SK-N-SH (cell line): Measurements from ENCODE around the gene GPN1. TPM values are rescaled to one million over a fixed set of nuclear protein-coding genes. Genes with fewer than 3 reads are reported as not detected.
"Not testable (repeated sequence)": the region's sequence is repeated elsewhere in the genome, so short reads cannot be mapped to it uniquely, and the experiment has no call there.

Experiments used
- CTCF ChIA-PET: fragments of 300-600, 350-600 bp; formaldehyde crosslinking; extraction: SDS; loops from one replicate; lab custom pipeline; 2021; lab: Yijun Ruan, JAX
- POLR2A ChIA-PET: fragments of 350-600 bp; sonication (Branson Sonifier 250); formaldehyde crosslinking; extraction: SDS; loops from one replicate; lab custom pipeline; 2020; ENCODE audit warnings: antibody characterized with exemption, inconsistent platforms; lab: Yijun Ruan, JAX
- DNase-seq: peaks from one replicate; pipeline ENCODE4 v3.0.0; 2012
- H2AFZ ChIP-seq: fragments of 200-600 bp; sonication (generic); 2 replicates; pipeline ENCODE4 v1.8.1; 2016; ENCODE audit warnings: antibody characterized with exemption, mild to moderate bottlenecking, low read depth
- H3F3A ChIP-seq: fragments of 200-600 bp; sonication (generic); replicated peaks from 2 replicates; pipeline ENCODE3; 2016; ENCODE audit warnings: antibody characterized with exemption, mild to moderate bottlenecking; ENCODE audit not compliant: insufficient read depth
- H3K27ac ChIP-seq, 2 experiments: fragments of 200-500 bp in 1 of 2; fragments of 200-600 bp in 1 of 2; sonication (Bioruptor generic) in 1 of 2; sonication (generic), shearing (Covaris generic) in 1 of 2; 2 replicates each; pipeline versions ENCODE4 v1.5.1 to v1.6.1; 2014 to 2016; ENCODE audit warnings: low read depth in 2 of 2, inconsistent platforms in 1 of 2, low read length in 1 of 2, mild to moderate bottlenecking in 1 of 2, mixed read lengths in 1 of 2
- H3K27me3 ChIP-seq: fragments of 200-600 bp; sonication (generic), shearing (Covaris generic); 2 replicates; pipeline ENCODE4 v1.6.1; 2016; ENCODE audit warnings: mixed run types; ENCODE audit not compliant: insufficient read depth
- H3K36me3 ChIP-seq, 2 experiments: fragments of 200-500 bp in 1 of 2; fragments of 200-600 bp in 1 of 2; sonication (Bioruptor generic) in 1 of 2; sonication (generic) in 1 of 2; replicated peaks in 1 of 2; 2 replicates each; pipeline versions ENCODE3 to v1.5.1; 2014 to 2016; ENCODE audit warnings: low read length in 1 of 2, mild to moderate bottlenecking in 1 of 2; ENCODE audit not compliant: insufficient read depth in 2 of 2, control insufficient read depth in 1 of 2
- H3K4me1 ChIP-seq, 2 experiments: fragments of 200-500 bp in 1 of 2; fragments of 200-600 bp in 1 of 2; sonication (Bioruptor generic) in 1 of 2; sonication (generic), shearing (Covaris generic) in 1 of 2; 2 replicates each; pipeline versions ENCODE4 v1.5.1 to v1.6.1; 2014 to 2016; ENCODE audit warnings: low read depth in 1 of 2, low read length in 1 of 2, mixed run types in 1 of 2; ENCODE audit not compliant: insufficient read depth in 2 of 2, control insufficient read depth in 1 of 2
- H3K4me2 ChIP-seq: fragments of 200-600 bp; sonication (generic), shearing (Covaris generic); 2 replicates; pipeline ENCODE4 v1.6.1; 2017; ENCODE audit warnings: mixed run types
- H3K4me3 ChIP-seq, 2 experiments: fragments of 200-500 bp in 1 of 2; fragments of 200-600 bp in 1 of 2; sonication (Bioruptor generic) in 1 of 2; sonication (generic), shearing (Covaris generic) in 1 of 2; 2 replicates each; pipeline versions ENCODE4 v1.5.1 to v1.8.1; 2014 to 2016; ENCODE audit warnings: low read depth in 2 of 2, inconsistent platforms in 1 of 2, low read length in 1 of 2, mild to moderate bottlenecking in 1 of 2, mixed read lengths in 1 of 2, moderate library complexity in 1 of 2
- H3K79me2 ChIP-seq: fragments of 200-600 bp; sonication (generic); 2 replicates; pipeline ENCODE4 v1.8.1; 2017; ENCODE audit warnings: mild to moderate bottlenecking; ENCODE audit not compliant: insufficient read depth
- H3K9ac ChIP-seq: fragments of 200-600 bp; sonication (generic); 2 replicates; pipeline ENCODE4 v1.6.1; 2017; ENCODE audit warnings: mixed run types
- H3K9me2 ChIP-seq: fragments of 200-600 bp; sonication (generic); 2 replicates; pipeline ENCODE4 v1.6.1; 2017; ENCODE audit warnings: mixed run types
- H3K9me3 ChIP-seq: fragments of 200-600 bp; sonication (generic); 2 replicates; pipeline ENCODE4 v1.6.1; 2017; ENCODE audit warnings: mixed run types, mild to moderate bottlenecking, moderate library complexity
- H4K20me1 ChIP-seq: fragments of 200-600 bp; sonication (generic); 2 replicates; pipeline ENCODE4 v1.6.1; 2017; ENCODE audit warnings: mild to moderate bottlenecking, mixed run types; ENCODE audit not compliant: insufficient read depth
- CTCF ChIP-seq: fragments of 200-600 bp; sonication (generic); IDR thresholded peaks from 2 replicates; pipeline ENCODE4 v1.6.1; 2017; ENCODE audit warnings: antibody characterized with exemption, mild to moderate bottlenecking, moderate library complexity
- ELF1 ChIP-seq: IDR thresholded peaks from 2 replicates; pipeline ENCODE4 v1.4.0; 2012
- RXRA ChIP-seq: IDR thresholded peaks from 2 replicates; pipeline ENCODE4 v1.4.0; 2012; ENCODE audit warnings: low read depth, mild to moderate bottlenecking, borderline replicate concordance
- YY1 ChIP-seq: IDR thresholded peaks from 2 replicates; pipeline ENCODE4 v1.4.0; 2012; ENCODE audit warnings: low read depth, mild to moderate bottlenecking
- WGBS: methylation state at CpG from one replicate; pipeline ENCODE4 v1.1.6; 2017; ENCODE audit warnings: low lambda C conversion rate; 5-methylcytosine and 5-hydroxymethylcytosine counted together
- polyA plus RNA-seq, 3 experiments: library from polyadenylated mRNA; depleted of rRNA; stranded (reverse); fragments of >200 nt; gene quantifications; 2 replicates each; pipeline ENCODE4 v1.2.3, GENCODE V29; 2012

The GPN1 gene
- polyA plus RNA-seq, 1 of the 3 experiments (the other 2 are of a cell fraction), result 74.0 TPM

- TF ChIP-seq YY1 (no peak), ELF1 (no peak)
Measured at GRCh38 chr2:27591745-27592144, 37.1 kb upstream of the GPN1 start (continued).

GRCh38 chr2:27593240-27593639 is 35.6 kb upstream of the GPN1 start:
- Histone ChIP-seq H3K9ac (no peak overlapping the region), H3K36me3 (peaks cover 4 to 38% of the 10 kb centered on the region in 2 experiments), H3K9me2 (no peaks in the 10 kb centered on the region), H2AFZ (no peak overlapping the region), H3K27me3 (no peaks in the 10 kb centered on the region), H3F3A (peaks cover 10% of the 10 kb centered on the region), H3K79me2 (peaks cover 98% of the 10 kb centered on the region), H3K27ac (no peak overlapping the region), H3K4me3 (no peak overlapping the region), H3K9me3 (peaks cover 16% of the 10 kb centered on the region; the same call in 1 of the 2 replicates), H3K4me1 (peaks cover 0 to 6% of the 10 kb centered on the region in 2 experiments; a peak in 1 of 4 replicates), H4K20me1 (peaks cover 31% of the 10 kb centered on the region), H3K4me2 (no peak overlapping the region)
- TF ChIP-seq RXRA, result no peak
- no peak for TF ChIP-seq CTCF
- ChIA-PET CTCF (interaction anchor here (0.7 kb wide), 1 partner anchor 71 kb away, joined by 3 read pairs; no protein-coding TSS in a partner anchor), POLR2A (interaction anchor here (0.6 kb wide), 1 partner anchor 165 kb away, joined by 4 read pairs; the partner anchor contains the start of gene NRBP1)
- no peak for DNase-seq
- 96% methylated on average over 2 of the region's 2 CpGs for WGBS

- H2AFZ ChIP-seq, H3K27ac ChIP-seq, H3K9me2 ChIP-seq, H3K4me2 ChIP-seq, H3K4me3 ChIP-seq, H3K27me3 ChIP-seq, H3K9ac ChIP-seq, H3K4me1 ChIP-seq, H3F3A ChIP-seq, POLR2A ChIA-PET, H3K9me3 ChIP-seq, CTCF ChIA-PET, DNase-seq: not testable (repeated sequence)
- Histone ChIP-seq H3K36me3 (peaks cover 2 to 36% of the 10 kb centered on the region in 2 experiments), H3K79me2 (peaks cover 98% of the 10 kb centered on the region), H4K20me1 (peaks cover 33% of the 10 kb centered on the region)
- WGBS, result 95% methylated on average over 25 of the region's 45 CpGs
Measured at GRCh38 chr2:27594020-27594703, 34.7 kb upstream of the GPN1 start.

- H3F3A ChIP-seq, H3K4me2 ChIP-seq, CTCF ChIA-PET, H2AFZ ChIP-seq, H3K27me3 ChIP-seq, H3K9ac ChIP-seq, DNase-seq, POLR2A ChIA-PET, H3K27ac ChIP-seq, H3K4me1 ChIP-seq, H3K9me2 ChIP-seq, H3K4me3 ChIP-seq, H3K9me3 ChIP-seq: not testable (repeated sequence)
- H4K20me1 ChIP-seq, result peaks cover 35% of the 10 kb centered on the region
- WGBS, result 95% methylated on average over 9 of the region's 9 CpGs
- peaks cover 98% of the 10 kb centered on the region for H3K79me2 ChIP-seq
- peaks cover 15 to 35% of the 10 kb centered on the region in 2 experiments for H3K36me3 ChIP-seq
Measured at GRCh38 chr2:27595412-27595811, 33.4 kb upstream of the GPN1 start.
